ENCODE measurements around the gene TNIK. TPM values are rescaled to one million over a fixed set of nuclear protein-coding genes. Genes with fewer than 3 reads are reported as not detected.

Gene TNIK
- total RNA-seq, 1 donor from 2014 or later: 38.1 TPM

DNA sequence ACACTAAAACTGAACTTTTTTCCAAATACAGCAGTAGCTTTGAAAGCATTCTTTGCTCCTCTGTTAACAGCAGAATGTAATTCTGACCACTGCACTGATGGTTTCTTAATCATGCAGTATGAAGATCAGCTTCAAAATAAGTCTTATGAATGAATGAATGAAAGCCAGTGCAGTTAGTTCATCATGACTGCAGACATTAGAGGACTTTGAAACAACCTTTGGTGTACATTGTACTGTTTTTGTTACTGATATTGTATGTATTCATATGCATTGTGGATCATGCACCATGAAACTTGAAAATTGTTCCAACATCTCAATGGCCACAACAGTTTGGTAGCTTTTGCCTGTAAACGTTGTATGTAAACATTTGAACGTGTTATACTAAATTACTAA is 1.3 kb upstream of the TNIK start:
- H3K36me3 Mint-ChIP-seq: no peaks in the 10 kb centered on the region
- TF ChIP-seq, protein P1, sequence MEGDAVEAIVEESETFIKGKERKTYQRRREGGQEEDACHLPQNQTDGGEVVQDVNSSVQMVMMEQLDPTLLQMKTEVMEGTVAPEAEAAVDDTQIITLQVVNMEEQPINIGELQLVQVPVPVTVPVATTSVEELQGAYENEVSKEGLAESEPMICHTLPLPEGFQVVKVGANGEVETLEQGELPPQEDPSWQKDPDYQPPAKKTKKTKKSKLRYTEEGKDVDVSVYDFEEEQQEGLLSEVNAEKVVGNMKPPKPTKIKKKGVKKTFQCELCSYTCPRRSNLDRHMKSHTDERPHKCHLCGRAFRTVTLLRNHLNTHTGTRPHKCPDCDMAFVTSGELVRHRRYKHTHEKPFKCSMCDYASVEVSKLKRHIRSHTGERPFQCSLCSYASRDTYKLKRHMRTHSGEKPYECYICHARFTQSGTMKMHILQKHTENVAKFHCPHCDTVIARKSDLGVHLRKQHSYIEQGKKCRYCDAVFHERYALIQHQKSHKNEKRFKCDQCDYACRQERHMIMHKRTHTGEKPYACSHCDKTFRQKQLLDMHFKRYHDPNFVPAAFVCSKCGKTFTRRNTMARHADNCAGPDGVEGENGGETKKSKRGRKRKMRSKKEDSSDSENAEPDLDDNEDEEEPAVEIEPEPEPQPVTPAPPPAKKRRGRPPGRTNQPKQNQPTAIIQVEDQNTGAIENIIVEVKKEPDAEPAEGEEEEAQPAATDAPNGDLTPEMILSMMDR (conservative IDR thresholded peaks at IDR 0.05): no peak

DNA sequence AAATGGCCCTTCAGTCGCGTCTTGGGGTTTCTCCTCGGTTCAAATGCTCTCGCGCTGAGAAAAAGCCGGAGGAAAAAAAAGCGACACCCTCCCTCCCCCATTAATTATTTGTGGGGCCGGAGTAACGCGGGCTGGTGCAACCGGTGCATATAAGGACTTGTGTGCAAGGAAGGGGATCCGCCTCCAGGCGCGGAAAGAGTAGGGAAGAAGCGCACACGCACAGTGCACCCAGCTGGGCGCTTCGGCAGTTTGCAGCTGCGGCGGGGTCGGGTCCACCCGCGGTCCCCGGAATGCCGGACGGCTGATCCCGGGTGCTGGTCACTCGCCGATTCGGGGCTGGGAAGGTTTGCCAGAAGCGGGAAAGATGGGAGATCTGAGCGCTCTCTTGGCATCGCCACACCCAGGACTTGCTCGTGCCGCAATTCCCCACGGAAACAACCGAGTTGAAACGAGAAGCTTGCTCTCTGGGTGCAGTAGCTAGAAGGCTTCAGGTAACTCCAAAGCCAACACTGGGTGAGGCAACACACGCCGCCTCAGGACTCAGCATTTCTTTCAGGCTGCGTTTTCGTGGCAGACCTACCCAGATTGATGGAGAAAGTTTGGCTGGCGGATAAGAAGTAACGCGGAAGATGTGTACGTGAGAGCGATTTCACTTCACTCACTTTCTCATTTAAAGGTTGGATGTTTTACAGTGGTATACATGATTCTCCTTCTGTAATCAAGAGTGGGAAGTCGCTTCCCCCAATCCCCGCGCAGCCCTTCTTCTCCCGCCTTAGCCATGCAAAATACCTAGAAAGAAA is 720 bp upstream of the TNIK start:
- H3K27ac Mint-ChIP-seq: peak overlapping the region; percentile 21
- DNase-seq (ENCODE audit: extremely low spot score, unreplicated experiment): no peak

More for the DNA sequence above, 1.3 kb upstream of the TNIK start:
- Mint-ChIP-seq H3K27me3 (peaks cover 58% of the 10 kb centered on the region), H3K4me3 (peak overlapping the region; percentile 93), H3K9me3 (no peaks in the 10 kb centered on the region), H3K4me1 (ENCODE audit: unreplicated experiment) (peaks cover 28% of the 10 kb centered on the region), H3K27ac (peak overlapping the region; percentile 21)
- DNase-seq (ENCODE audit: extremely low spot score, unreplicated experiment): no peak

DNA sequence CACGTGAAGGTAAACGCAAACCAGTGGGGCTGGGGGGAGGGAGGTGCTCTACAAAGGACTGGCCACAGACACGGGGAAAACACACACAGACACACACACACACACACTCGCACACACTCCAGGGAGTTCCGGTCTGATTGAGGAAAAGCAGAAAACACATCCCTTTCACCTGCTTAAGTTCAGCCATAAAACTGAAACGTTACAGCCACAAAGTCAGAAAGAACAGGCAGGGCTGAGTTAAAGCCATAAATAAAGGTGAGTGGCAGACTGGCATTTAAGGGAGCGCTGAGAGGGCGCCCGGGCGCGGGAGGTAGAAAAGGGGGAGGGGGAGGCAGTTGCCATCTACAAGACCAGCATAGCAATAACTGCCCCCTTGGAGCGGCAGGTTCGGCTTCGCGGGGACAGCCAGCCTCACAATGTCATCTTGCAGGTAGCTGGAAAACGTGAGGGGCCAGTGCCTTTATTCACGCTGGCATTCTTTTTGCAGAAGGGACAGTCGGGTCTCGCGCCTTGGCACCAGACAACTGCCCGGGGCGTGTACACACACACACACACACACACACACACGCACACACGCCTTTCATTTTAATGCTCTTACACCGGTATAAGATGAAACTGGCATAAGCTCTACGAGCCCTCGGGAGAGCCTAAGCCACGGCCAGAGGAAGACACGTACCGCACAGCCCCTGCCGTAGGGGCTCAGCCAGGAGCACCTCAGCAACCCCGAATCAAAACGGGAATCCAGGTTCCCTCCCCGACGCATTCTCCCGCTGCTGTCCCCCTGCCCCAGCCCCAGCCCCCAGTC is 866 bp downstream of the TNIK start:
- no peak for DNase-seq (ENCODE audit: extremely low spot score, unreplicated experiment)
- TF ChIP-seq, protein P1 (conservative IDR thresholded peaks at IDR 0.05): no peak
- H3K9me3 Mint-ChIP-seq: no peaks in the 10 kb centered on the region
- H3K4me1 Mint-ChIP-seq (ENCODE audit: unreplicated experiment): peaks cover 34% of the 10 kb centered on the region
- H3K36me3 Mint-ChIP-seq: no peaks in the 10 kb centered on the region
- H3K4me3 Mint-ChIP-seq: peak overlapping the region; percentile 93
- peaks cover 67% of the 10 kb centered on the region for H3K27me3 Mint-ChIP-seq
- H3K27ac Mint-ChIP-seq: peak overlapping the region; percentile 44

More for the DNA sequence above, 720 bp upstream of the TNIK start:
- TF ChIP-seq, protein P1 (conservative IDR thresholded peaks at IDR 0.05): peak; percentile 51
- Mint-ChIP-seq H3K4me3 (peak overlapping the region; percentile 93), H3K9me3 (no peaks in the 10 kb centered on the region), H3K36me3 (no peaks in the 10 kb centered on the region), H3K27me3 (peaks cover 62% of the 10 kb centered on the region), H3K4me1 (ENCODE audit: unreplicated experiment) (peaks cover 30% of the 10 kb centered on the region)

DNA sequence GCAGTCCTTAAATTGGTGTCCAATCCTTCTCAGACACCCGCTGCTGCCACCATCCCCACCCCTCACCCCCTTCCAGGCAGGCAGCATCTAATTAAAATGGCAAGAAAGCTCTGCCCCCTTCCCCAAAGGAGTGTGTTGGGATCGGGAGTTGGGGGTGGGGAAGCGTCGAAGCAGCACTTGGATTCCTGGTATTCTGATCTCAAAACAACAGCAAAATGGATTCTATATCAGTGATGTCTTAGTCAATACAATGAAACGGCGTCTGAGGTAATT is 1.4 kb downstream of the TNIK start:
- Mint-ChIP-seq H3K4me3 (peak overlapping the region; percentile 93), H3K4me1 (ENCODE audit: unreplicated experiment) (peaks cover 34% of the 10 kb centered on the region), H3K9me3 (no peaks in the 10 kb centered on the region), H3K36me3 (no peaks in the 10 kb centered on the region), H3K27me3 (peaks cover 67% of the 10 kb centered on the region), H3K27ac (peak overlapping the region; percentile 44)
- DNase-seq (ENCODE audit: extremely low spot score, unreplicated experiment): no peak
- TF ChIP-seq, protein P1 (conservative IDR thresholded peaks at IDR 0.05): no peak

DNA sequence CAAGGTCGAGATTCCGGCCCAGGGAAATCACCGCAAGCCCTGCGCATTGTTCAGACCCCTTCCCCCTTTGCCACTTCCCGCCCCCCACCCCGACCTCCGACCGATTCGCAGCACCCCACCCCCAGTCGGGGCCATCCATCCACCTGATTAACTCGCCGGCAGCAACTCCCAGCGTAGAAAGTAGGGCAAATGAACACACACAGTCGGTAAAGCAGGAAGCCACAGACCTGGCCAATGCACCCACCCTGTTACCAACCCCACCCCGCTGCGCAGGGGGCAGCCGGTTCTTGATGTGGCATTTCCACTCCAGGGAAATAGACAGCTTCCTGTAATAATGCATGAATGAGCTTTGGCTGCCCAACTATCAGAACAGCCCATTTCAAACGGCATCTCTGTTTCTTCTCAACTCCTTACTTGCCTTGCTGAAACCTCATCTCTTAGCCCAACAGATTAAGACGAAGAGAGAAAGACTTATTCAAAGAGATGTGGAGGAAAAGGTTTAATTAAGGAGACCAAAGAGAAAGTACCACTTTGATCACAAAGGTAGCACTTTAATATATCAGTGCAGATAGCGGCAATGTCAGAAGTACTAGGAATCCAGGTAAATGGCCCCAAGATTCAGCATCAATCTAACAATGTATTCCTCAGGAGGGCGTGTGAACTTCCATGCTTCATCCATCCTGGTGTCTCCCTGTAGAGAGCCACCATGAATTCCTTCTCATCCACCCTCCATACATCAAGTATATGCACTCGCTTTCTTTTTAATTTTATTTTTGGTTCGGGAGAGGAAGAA is 1.9 kb downstream of the TNIK start:
- peak overlapping the region; percentile 44 for H3K27ac Mint-ChIP-seq
- peaks cover 64% of the 10 kb centered on the region for H3K27me3 Mint-ChIP-seq
- TF ChIP-seq, protein P1 (conservative IDR thresholded peaks at IDR 0.05): no peak
- no peaks in the 10 kb centered on the region for H3K9me3 Mint-ChIP-seq
- peak overlapping the region; percentile 93 for H3K4me3 Mint-ChIP-seq
- no peak for DNase-seq (ENCODE audit: extremely low spot score, unreplicated experiment)
- H3K36me3 Mint-ChIP-seq: no peaks in the 10 kb centered on the region
- H3K4me1 Mint-ChIP-seq (ENCODE audit: unreplicated experiment): peaks cover 34% of the 10 kb centered on the region
